GM23248 (cell line): ENCODE data around the gene CST5.

Experiments
- EZH2 ChIP-seq: fragments of 200-600 bp; sonication (generic); IDR thresholded peaks from 2 replicates; pipeline ENCODE4 v1.6.1; 2018; ENCODE audit warnings: antibody characterized with exemption, mild to moderate bottlenecking; ENCODE audit not compliant: insufficient read depth, poor library complexity, severe bottlenecking
- EZH2phosphoT487 ChIP-seq: fragments of 200-600 bp; sonication (generic); IDR thresholded peaks from 2 replicates; pipeline ENCODE4 v1.6.1; 2018; ENCODE audit warnings: antibody characterized with exemption, moderate library complexity, mild to moderate bottlenecking, low read depth; ENCODE audit not compliant: insufficient read depth

- no peak for TF ChIP-seq EZH2phosphoT487
- no peak for TF ChIP-seq EZH2
Measured at GRCh38 chr20:23909390-23909789, 29.8 kb upstream of the CST5 start.
